Stimulated activated effector memory CD8-positive, alpha-beta T cell treated with anti-CD3 and anti-CD28 coated beads, Interleukin-12 subunit alpha, Interleukin-12 subunit beta, amount 100 ng/mL, for 72 hours (primary cell): Measurements from ENCODE around the gene PDK1.
"Not testable (repeated sequence)": the region's sequence is repeated elsewhere in the genome, so short reads cannot be mapped to it uniquely, and the experiment has no call there.

Source experiments
- ATAC-seq: fragments of 150-1000 bp; cut with Tn5 transposase; 2 replicates; pipeline ENCODE4 v1.10.0; 2021
- DNase-seq, 2 donors: peaks; one replicate each; pipeline ENCODE4 v3.0.0; 2021 to 2022; ENCODE audit warnings: low spot score in 2 of 2
- H3K27ac Mint-ChIP-seq: one replicate; pipeline ENCODE4 v1.8.0; 2022; ENCODE audit warnings: mild to moderate bottlenecking, mixed read lengths
- H3K36me3 Mint-ChIP-seq: one replicate; pipeline ENCODE4 v1.8.0; 2022; ENCODE audit warnings: mild to moderate bottlenecking, mixed read lengths
- H3K4me1 Mint-ChIP-seq: one replicate; pipeline ENCODE4 v1.8.0; 2022; ENCODE audit warnings: mixed read lengths
- H3K4me3 Mint-ChIP-seq: one replicate; pipeline ENCODE4 v1.8.0; 2022; ENCODE audit warnings: mild to moderate bottlenecking, mixed read lengths
- H3K9me3 Mint-ChIP-seq: one replicate; pipeline ENCODE4 v1.8.0; 2022; ENCODE audit warnings: mixed read lengths

Gene PDK1

GRCh38 chr2:172540421-172540820 is 15.5 kb upstream of the PDK1 start:
- Mint-ChIP-seq H3K27ac (no peak overlapping the region), H3K4me1 (peaks cover 14% of the 10 kb centered on the region), H3K4me3 (no peak overlapping the region), H3K36me3 (no peaks in the 10 kb centered on the region), H3K9me3 (no peaks in the 10 kb centered on the region)
- DNase-seq (no peak), ATAC-seq (no peak)

- no peak overlapping the region for H3K27ac Mint-ChIP-seq
- no peak overlapping the region for H3K4me3 Mint-ChIP-seq
- no peaks in the 10 kb centered on the region for H3K36me3 Mint-ChIP-seq
- peaks cover 21% of the 10 kb centered on the region for H3K4me1 Mint-ChIP-seq
- ATAC-seq = no peak
- DNase-seq = no peak
- H3K9me3 Mint-ChIP-seq = no peaks in the 10 kb centered on the region
These were observed 10.3 kb upstream of the PDK1 start for GRCh38 chr2:172545408-172546075.

GRCh38 chr2:172549131-172549530 is 6.8 kb upstream of the PDK1 start:
- ATAC-seq = no peak
- Mint-ChIP-seq H3K27ac (no peak overlapping the region), H3K36me3 (peaks cover 18% of the 10 kb centered on the region)

GRCh38 chr2:172549802-172550201 is 6.1 kb upstream of the PDK1 start:
- Mint-ChIP-seq H3K36me3 (peaks cover 18% of the 10 kb centered on the region), H3K4me1 (peaks cover 28% of the 10 kb centered on the region)
- not testable (repeated sequence) for DNase-seq, H3K9me3 Mint-ChIP-seq, ATAC-seq, H3K4me3 Mint-ChIP-seq, H3K27ac Mint-ChIP-seq

More at GRCh38 chr2:172549131-172549530, 6.8 kb upstream of the PDK1 start:
- H3K4me1 Mint-ChIP-seq = peaks cover 22% of the 10 kb centered on the region
- no peak for DNase-seq
- no peak overlapping the region for H3K4me3 Mint-ChIP-seq
- H3K9me3 Mint-ChIP-seq = no peaks in the 10 kb centered on the region

GRCh38 chr2:172550419-172550818 is 5.5 kb upstream of the PDK1 start:
- Mint-ChIP-seq H3K4me1 (peaks cover 34% of the 10 kb centered on the region), H3K4me3 (no peak overlapping the region), H3K27ac (no peak overlapping the region), H3K36me3 (peaks cover 22% of the 10 kb centered on the region), H3K9me3 (no peaks in the 10 kb centered on the region)
- ATAC-seq (no peak), DNase-seq (no peak)

GRCh38 chr2:172551271-172551670 is 4.6 kb upstream of the PDK1 start:
- H3K4me3 Mint-ChIP-seq = no peak overlapping the region
- no peak for DNase-seq
- H3K4me1 Mint-ChIP-seq = peaks cover 36% of the 10 kb centered on the region
- no peak overlapping the region for H3K27ac Mint-ChIP-seq
- ATAC-seq = no peak
- H3K36me3 Mint-ChIP-seq = peaks cover 31% of the 10 kb centered on the region
- no peaks in the 10 kb centered on the region for H3K9me3 Mint-ChIP-seq

- peaks cover 43% of the 10 kb centered on the region for H3K36me3 Mint-ChIP-seq
- no peak for ATAC-seq
These were observed 3.2 kb upstream of the PDK1 start for GRCh38 chr2:172552547-172553291.

GRCh38 chr2:172554352-172555271 is 1.3 kb upstream of the PDK1 start:
- H3K36me3 Mint-ChIP-seq = peaks cover 62% of the 10 kb centered on the region
- H3K27ac Mint-ChIP-seq = peak overlapping the region; percentile 97
- no peak for DNase-seq
- peak overlapping the region; percentile 93 for H3K4me3 Mint-ChIP-seq
- peaks cover 43% of the 10 kb centered on the region for H3K4me1 Mint-ChIP-seq
- no peak for ATAC-seq
- no peaks in the 10 kb centered on the region for H3K9me3 Mint-ChIP-seq

More at GRCh38 chr2:172552547-172553291, 3.2 kb upstream of the PDK1 start:
- DNase-seq = no peak
- no peak overlapping the region for H3K27ac Mint-ChIP-seq
- no peaks in the 10 kb centered on the region for H3K9me3 Mint-ChIP-seq
- peaks cover 38% of the 10 kb centered on the region for H3K4me1 Mint-ChIP-seq
- no peak overlapping the region for H3K4me3 Mint-ChIP-seq

GRCh38 chr2:172555272-172555521 is 693 bp upstream of the PDK1 start:
- no peaks in the 10 kb centered on the region for H3K9me3 Mint-ChIP-seq
- peak overlapping the region; percentile 97 for H3K27ac Mint-ChIP-seq
- DNase-seq (no peak), ATAC-seq (peak; percentile 35)
- H3K4me3 Mint-ChIP-seq = peak overlapping the region; percentile 93
- peaks cover 67% of the 10 kb centered on the region for H3K36me3 Mint-ChIP-seq
- H3K4me1 Mint-ChIP-seq = peaks cover 43% of the 10 kb centered on the region

- Mint-ChIP-seq H3K36me3 (peaks cover 80% of the 10 kb centered on the region), H3K9me3 (no peaks in the 10 kb centered on the region), H3K27ac (peak overlapping the region; percentile 97), H3K4me3 (peak overlapping the region; percentile 93), H3K4me1 (peaks cover 40% of the 10 kb centered on the region)
- DNase-seq (peak; percentile 60 to 84), ATAC-seq (peak; percentile 77)
These were observed 569 bp downstream of the PDK1 start for GRCh38 chr2:172556284-172557033.

GRCh38 chr2:172558372-172558771 is 2.5 kb downstream of the PDK1 start:
- ATAC-seq (no peak), DNase-seq (no peak)
- Mint-ChIP-seq H3K36me3 (peaks cover 83% of the 10 kb centered on the region), H3K27ac (no peak overlapping the region), H3K9me3 (no peaks in the 10 kb centered on the region), H3K4me1 (peaks cover 36% of the 10 kb centered on the region), H3K4me3 (peak overlapping the region; percentile 93)

GRCh38 chr2:172560721-172561120 is 4.8 kb downstream of the PDK1 start:
- Mint-ChIP-seq H3K36me3 (peaks cover 97% of the 10 kb centered on the region), H3K9me3 (no peaks in the 10 kb centered on the region)

GRCh38 chr2:172561270-172561669 is 5.4 kb downstream of the PDK1 start:
- no peak overlapping the region for H3K4me3 Mint-ChIP-seq
- no peak for ATAC-seq

More at GRCh38 chr2:172560721-172561120, 4.8 kb downstream of the PDK1 start:
- H3K4me1 Mint-ChIP-seq = peaks cover 15% of the 10 kb centered on the region
- ATAC-seq (no peak), DNase-seq (no peak)
- H3K27ac Mint-ChIP-seq = no peak overlapping the region
- no peak overlapping the region for H3K4me3 Mint-ChIP-seq

GRCh38 chr2:172562298-172562697 is 6.4 kb downstream of the PDK1 start:
- ATAC-seq (no peak), DNase-seq (no peak)
- H3K27ac Mint-ChIP-seq = no peak overlapping the region
- H3K4me1 Mint-ChIP-seq = peaks cover 12% of the 10 kb centered on the region
- no peak overlapping the region for H3K4me3 Mint-ChIP-seq
- no peaks in the 10 kb centered on the region for H3K9me3 Mint-ChIP-seq
- H3K36me3 Mint-ChIP-seq = peaks cover 100% of the 10 kb centered on the region

More at GRCh38 chr2:172561270-172561669, 5.4 kb downstream of the PDK1 start:
- Mint-ChIP-seq H3K36me3 (peaks cover 97% of the 10 kb centered on the region), H3K9me3 (no peaks in the 10 kb centered on the region), H3K27ac (no peak overlapping the region), H3K4me1 (peaks cover 15% of the 10 kb centered on the region)
- DNase-seq = no peak

GRCh38 chr2:172564376-172564775 is 8.5 kb downstream of the PDK1 start:
- ATAC-seq (no peak), DNase-seq (no peak)
- no peaks in the 10 kb centered on the region for H3K4me1 Mint-ChIP-seq
- no peaks in the 10 kb centered on the region for H3K9me3 Mint-ChIP-seq
- peaks cover 100% of the 10 kb centered on the region for H3K36me3 Mint-ChIP-seq
- no peak overlapping the region for H3K27ac Mint-ChIP-seq
- H3K4me3 Mint-ChIP-seq = no peak overlapping the region
